ENCODE results near the gene MRPL40.

- TF ChIP-seq POLR2A (IDR thresholded peaks at IDR 0.05) (no peak), CTCF (IDR thresholded peaks at IDR 0.05) (no peak), POLR2AphosphoS5 (IDR thresholded peaks at IDR 0.05) (no peak)
Observed at GRCh38 chr22:19467912-19468311, 35.6 kb downstream of the MRPL40 start.

Data from breast epithelium (tissue), 3 donors.